ENCODE measurements around the gene PDE12.

PDE12 gene

DNA sequence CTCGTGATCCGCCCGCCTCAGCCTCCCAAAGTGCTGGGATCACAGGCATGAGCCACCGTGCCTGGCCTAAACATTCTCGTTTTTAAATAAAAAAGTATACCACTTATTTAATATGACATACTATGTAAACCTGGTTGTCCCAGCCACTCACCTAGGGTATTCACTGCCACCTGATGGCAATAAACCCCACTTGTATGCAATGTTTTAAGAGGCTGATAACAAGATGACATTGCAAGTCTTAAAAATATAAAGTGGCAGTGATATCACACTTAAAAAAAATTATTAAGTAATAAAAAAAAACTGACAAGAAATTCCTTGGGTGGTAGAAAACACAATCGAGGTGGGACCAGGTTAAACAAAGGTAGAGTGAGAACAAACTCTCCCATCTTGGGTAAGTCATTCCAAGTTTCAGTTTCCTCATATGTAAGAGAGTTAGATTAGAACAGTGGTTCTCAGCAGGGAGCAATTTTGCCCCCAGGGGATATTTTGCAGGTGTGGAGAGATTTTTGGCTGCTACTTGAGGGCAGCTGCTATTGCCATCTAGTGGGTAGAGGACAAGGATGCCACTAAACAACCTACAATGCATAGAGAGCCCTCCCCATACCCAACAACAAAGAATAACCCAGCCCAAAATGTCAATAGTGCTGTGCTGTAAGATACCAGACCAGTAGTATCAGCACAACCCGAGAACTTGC lies 26.5 kb downstream of the PDE12 start:
- no peak; the same call in 2 of the 3 replicates for ATAC-seq
- TF ChIP-seq, protein P1, sequence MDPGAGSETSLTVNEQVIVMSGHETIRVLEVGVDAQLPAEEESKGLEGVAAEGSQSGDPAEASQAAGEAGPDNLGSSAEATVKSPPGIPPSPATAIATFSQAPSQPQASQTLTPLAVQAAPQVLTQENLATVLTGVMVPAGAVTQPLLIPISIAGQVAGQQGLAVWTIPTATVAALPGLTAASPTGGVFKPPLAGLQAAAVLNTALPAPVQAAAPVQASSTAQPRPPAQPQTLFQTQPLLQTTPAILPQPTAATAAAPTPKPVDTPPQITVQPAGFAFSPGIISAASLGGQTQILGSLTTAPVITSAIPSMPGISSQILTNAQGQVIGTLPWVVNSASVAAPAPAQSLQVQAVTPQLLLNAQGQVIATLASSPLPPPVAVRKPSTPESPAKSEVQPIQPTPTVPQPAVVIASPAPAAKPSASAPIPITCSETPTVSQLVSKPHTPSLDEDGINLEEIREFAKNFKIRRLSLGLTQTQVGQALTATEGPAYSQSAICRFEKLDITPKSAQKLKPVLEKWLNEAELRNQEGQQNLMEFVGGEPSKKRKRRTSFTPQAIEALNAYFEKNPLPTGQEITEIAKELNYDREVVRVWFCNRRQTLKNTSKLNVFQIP (CRISPR knock-in tag; IDR thresholded peaks at IDR 0.05; ENCODE audit: borderline replicate concordance, low read depth), result no peak
- TF ChIP-seq PPARA (CRISPR knock-in tag; IDR thresholded peaks at IDR 0.05; ENCODE audit: borderline replicate concordance) (no peak), ZFP3 (CRISPR knock-in tag; IDR thresholded peaks at IDR 0.05) (no peak), ZNF8 (CRISPR knock-in tag; IDR thresholded peaks at IDR 0.05) (no peak), TCF4 (CRISPR knock-in tag; IDR thresholded peaks at IDR 0.05; ENCODE audit: borderline replicate concordance) (no peak), GLIS3 (CRISPR knock-in tag; IDR thresholded peaks at IDR 0.05) (no peak), ZFP30 (CRISPR knock-in tag; IDR thresholded peaks at IDR 0.05) (no peak), OSR1 (CRISPR knock-in tag; IDR thresholded peaks at IDR 0.05) (no peak), CSDC2 (CRISPR knock-in tag; IDR thresholded peaks at IDR 0.05) (no peak), ZC3H10 (CRISPR knock-in tag; IDR thresholded peaks at IDR 0.05) (no peak), ARNTL (CRISPR knock-in tag; IDR thresholded peaks at IDR 0.05; ENCODE audit: borderline replicate concordance, low read depth) (no peak), TOX (CRISPR knock-in tag; IDR thresholded peaks at IDR 0.05; ENCODE audit: borderline replicate concordance) (no peak), ZNF70 (CRISPR knock-in tag; IDR thresholded peaks at IDR 0.05) (no peak)
- TF ChIP-seq, protein P2, sequence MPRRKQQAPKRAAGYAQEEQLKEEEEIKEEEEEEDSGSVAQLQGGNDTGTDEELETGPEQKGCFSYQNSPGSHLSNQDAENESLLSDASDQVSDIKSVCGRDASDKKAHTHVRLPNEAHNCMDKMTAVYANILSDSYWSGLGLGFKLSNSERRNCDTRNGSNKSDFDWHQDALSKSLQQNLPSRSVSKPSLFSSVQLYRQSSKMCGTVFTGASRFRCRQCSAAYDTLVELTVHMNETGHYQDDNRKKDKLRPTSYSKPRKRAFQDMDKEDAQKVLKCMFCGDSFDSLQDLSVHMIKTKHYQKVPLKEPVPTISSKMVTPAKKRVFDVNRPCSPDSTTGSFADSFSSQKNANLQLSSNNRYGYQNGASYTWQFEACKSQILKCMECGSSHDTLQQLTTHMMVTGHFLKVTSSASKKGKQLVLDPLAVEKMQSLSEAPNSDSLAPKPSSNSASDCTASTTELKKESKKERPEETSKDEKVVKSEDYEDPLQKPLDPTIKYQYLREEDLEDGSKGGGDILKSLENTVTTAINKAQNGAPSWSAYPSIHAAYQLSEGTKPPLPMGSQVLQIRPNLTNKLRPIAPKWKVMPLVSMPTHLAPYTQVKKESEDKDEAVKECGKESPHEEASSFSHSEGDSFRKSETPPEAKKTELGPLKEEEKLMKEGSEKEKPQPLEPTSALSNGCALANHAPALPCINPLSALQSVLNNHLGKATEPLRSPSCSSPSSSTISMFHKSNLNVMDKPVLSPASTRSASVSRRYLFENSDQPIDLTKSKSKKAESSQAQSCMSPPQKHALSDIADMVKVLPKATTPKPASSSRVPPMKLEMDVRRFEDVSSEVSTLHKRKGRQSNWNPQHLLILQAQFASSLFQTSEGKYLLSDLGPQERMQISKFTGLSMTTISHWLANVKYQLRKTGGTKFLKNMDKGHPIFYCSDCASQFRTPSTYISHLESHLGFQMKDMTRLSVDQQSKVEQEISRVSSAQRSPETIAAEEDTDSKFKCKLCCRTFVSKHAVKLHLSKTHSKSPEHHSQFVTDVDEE (CRISPR knock-in tag; IDR thresholded peaks at IDR 0.05), result no peak
- TF ChIP-seq, protein P3, sequence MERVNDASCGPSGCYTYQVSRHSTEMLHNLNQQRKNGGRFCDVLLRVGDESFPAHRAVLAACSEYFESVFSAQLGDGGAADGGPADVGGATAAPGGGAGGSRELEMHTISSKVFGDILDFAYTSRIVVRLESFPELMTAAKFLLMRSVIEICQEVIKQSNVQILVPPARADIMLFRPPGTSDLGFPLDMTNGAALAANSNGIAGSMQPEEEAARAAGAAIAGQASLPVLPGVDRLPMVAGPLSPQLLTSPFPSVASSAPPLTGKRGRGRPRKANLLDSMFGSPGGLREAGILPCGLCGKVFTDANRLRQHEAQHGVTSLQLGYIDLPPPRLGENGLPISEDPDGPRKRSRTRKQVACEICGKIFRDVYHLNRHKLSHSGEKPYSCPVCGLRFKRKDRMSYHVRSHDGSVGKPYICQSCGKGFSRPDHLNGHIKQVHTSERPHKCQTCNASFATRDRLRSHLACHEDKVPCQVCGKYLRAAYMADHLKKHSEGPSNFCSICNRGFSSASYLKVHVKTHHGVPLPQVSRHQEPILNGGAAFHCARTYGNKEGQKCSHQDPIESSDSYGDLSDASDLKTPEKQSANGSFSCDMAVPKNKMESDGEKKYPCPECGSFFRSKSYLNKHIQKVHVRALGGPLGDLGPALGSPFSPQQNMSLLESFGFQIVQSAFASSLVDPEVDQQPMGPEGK (CRISPR knock-in tag; IDR thresholded peaks at IDR 0.05; ENCODE audit: borderline replicate concordance), result no peak

DNA sequence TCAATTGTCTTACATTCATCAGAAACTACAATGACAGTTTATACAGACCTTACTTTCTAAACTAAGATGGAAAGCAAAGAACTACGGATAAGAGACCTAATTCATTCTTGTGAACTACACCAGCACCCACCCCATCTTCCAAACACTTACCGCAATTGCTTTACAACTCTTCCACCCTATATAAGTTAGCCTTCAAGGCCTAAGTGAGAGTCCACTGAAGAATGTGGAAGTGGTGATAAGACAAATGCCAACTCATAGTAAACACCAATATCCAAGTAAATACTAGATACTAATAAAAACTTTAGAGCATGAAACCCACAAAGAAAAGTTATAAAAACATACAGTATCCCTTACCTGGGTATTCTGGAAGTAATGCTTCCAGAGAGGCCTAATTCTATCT lies 27.5 kb downstream of the PDE12 start:
- no peak for TF ChIP-seq CSDC2 (CRISPR knock-in tag; IDR thresholded peaks at IDR 0.05)
- no peak for TF ChIP-seq ZFP3 (CRISPR knock-in tag; IDR thresholded peaks at IDR 0.05)
- TF ChIP-seq, protein P4, sequence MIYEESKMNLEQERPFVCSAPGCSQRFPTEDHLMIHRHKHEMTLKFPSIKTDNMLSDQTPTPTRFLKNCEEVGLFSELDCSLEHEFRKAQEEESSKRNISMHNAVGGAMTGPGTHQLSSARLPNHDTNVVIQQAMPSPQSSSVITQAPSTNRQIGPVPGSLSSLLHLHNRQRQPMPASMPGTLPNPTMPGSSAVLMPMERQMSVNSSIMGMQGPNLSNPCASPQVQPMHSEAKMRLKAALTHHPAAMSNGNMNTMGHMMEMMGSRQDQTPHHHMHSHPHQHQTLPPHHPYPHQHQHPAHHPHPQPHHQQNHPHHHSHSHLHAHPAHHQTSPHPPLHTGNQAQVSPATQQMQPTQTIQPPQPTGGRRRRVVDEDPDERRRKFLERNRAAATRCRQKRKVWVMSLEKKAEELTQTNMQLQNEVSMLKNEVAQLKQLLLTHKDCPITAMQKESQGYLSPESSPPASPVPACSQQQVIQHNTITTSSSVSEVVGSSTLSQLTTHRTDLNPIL (CRISPR knock-in tag; IDR thresholded peaks at IDR 0.05; ENCODE audit: low read depth), result no peak
- TF ChIP-seq, protein P5, sequence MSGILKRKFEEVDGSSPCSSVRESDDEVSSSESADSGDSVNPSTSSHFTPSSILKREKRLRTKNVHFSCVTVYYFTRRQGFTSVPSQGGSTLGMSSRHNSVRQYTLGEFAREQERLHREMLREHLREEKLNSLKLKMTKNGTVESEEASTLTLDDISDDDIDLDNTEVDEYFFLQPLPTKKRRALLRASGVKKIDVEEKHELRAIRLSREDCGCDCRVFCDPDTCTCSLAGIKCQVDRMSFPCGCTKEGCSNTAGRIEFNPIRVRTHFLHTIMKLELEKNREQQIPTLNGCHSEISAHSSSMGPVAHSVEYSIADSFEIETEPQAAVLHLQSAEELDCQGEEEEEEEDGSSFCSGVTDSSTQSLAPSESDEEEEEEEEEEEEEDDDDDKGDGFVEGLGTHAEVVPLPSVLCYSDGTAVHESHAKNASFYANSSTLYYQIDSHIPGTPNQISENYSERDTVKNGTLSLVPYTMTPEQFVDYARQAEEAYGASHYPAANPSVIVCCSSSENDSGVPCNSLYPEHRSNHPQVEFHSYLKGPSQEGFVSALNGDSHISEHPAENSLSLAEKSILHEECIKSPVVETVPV (CRISPR knock-in tag; IDR thresholded peaks at IDR 0.05), result no peak
- no peak for TF ChIP-seq SNAI2 (CRISPR knock-in tag; IDR thresholded peaks at IDR 0.05)
- no peak for ATAC-seq

DNA sequence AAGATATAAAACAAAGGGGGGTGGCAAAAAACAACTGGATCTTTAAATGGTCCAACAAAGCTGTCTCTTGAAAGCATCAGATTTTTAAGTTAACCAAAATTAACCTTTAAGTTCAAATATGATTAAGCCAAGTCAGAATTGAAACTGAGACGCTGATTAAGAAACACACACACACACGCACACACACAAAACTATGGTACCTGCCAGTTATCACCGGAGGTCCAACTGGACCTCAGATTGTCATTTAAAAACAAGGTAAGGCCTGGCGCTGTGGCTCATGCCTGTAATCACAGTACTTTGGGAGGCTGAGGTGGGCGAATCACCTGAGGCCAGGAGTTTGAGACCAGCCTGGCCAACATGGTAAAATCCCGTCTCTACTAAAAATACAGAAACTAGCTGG lies 30.7 kb downstream of the PDE12 start:
- ATAC-seq, result no peak
- TF ChIP-seq GLIS3 (CRISPR knock-in tag; IDR thresholded peaks at IDR 0.05) (no peak), ARNTL (CRISPR knock-in tag; IDR thresholded peaks at IDR 0.05; ENCODE audit: borderline replicate concordance, low read depth) (no peak), ISL1 (CRISPR knock-in tag; IDR thresholded peaks at IDR 0.05) (no peak), ESRRG (CRISPR knock-in tag; IDR thresholded peaks at IDR 0.05) (no peak), ZNF70 (CRISPR knock-in tag; IDR thresholded peaks at IDR 0.05) (no peak), ZNF565 (CRISPR knock-in tag; conservative IDR thresholded peaks at IDR 0.05; ENCODE audit: low read depth) (no peak), RARB (CRISPR knock-in tag; IDR thresholded peaks at IDR 0.05) (no peak), OSR1 (CRISPR knock-in tag; IDR thresholded peaks at IDR 0.05) (no peak)
- TF ChIP-seq, protein P4 (CRISPR knock-in tag; IDR thresholded peaks at IDR 0.05; ENCODE audit: low read depth), result no peak
- TF ChIP-seq, protein P2 (CRISPR knock-in tag; IDR thresholded peaks at IDR 0.05), result no peak
- TF ChIP-seq, protein P3 (CRISPR knock-in tag; IDR thresholded peaks at IDR 0.05; ENCODE audit: borderline replicate concordance), result no peak

Data from SK-N-SH treated with all-trans-retinoic acid at 6 μM for 48 hours (cell line).